ENCODE results near the gene ITM2C. TPM values are rescaled to one million over a fixed set of nuclear protein-coding genes. Genes with fewer than 3 reads are reported as not detected.

Gene ITM2C
- total and polyA plus RNA-seq, 8 donors = 26.9 to 1,030 (median 47.2) TPM

DNA sequence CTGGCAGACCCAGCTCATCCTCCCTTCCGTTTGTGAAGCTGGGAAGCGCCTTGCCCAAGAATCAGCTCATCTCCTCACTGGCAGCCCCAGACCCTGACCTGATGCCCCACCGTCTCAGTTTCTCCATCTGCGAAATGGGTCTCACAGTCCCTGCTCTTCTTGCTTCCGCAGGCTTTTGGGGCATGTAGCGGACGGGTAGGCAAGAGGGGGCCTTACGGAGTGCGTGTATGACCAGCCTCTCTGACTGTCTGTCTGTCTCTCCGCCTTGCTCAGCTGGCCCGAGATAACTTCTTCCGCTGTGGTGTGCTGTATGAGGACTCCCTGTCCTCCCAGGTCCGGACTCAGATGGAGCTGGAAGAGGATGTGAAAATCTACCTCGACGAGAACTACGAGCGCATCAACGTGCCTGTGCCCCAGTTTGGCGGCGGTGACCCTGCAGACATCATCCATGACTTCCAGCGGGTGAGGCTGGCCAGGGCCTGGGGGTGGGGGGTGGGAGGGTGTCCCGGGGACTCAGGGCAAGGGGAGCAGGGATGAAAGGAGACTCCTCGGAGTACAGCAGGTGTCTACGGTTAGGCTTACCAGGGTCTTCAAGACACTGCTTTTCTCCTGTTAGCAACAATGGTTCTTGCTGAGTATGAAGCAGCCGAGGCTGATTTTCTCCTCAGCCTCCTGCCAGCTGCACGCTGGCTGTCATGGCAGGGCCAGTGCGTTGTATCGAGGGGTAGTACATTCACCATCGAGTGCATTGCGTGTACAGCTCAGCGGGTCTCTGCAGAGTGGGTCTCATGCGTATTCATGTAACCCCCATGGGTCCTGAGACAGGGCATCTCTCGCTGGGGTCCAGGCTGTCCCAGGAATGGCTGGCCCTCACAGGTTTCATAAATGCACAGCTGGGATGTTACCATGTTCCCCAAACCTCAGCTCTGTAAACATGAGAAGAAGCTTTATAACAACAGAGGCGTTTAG lies 10.9 kb downstream of the ITM2C start:
- WGBS, 5 donors = 91 to 97% (median 94%) methylated on average over 31 to 34 of the region's 34 CpGs
- Histone ChIP-seq H3K9me3 (no peaks in the 10 kb centered on the region), H3K4me3 (no peak overlapping the region), H3K27me3 (no peaks in the 10 kb centered on the region), H3K36me3 (peaks cover 18 to 71% (median 52%) of the 10 kb centered on the region in 4 donors), H3K4me1 (peaks cover 9 to 24% (median 16%) of the 10 kb centered on the region in 4 donors), H3K27ac (no peak overlapping the region)
- TF ChIP-seq POLR2AphosphoS5 (IDR thresholded peaks at IDR 0.05) = no peak
- TF ChIP-seq EP300 (IDR thresholded peaks at IDR 0.05) = no peak
- TF ChIP-seq POLR2A (IDR thresholded peaks at IDR 0.05) = no peak
- no peak for TF ChIP-seq CTCF (IDR thresholded peaks at IDR 0.05)
- DNase-seq = peak in 1 of 2 donors; percentile 17
- intact Hi-C loops (cut with DNase I; ENCODE audit: low total_unique reads) = no loop called here

DNA sequence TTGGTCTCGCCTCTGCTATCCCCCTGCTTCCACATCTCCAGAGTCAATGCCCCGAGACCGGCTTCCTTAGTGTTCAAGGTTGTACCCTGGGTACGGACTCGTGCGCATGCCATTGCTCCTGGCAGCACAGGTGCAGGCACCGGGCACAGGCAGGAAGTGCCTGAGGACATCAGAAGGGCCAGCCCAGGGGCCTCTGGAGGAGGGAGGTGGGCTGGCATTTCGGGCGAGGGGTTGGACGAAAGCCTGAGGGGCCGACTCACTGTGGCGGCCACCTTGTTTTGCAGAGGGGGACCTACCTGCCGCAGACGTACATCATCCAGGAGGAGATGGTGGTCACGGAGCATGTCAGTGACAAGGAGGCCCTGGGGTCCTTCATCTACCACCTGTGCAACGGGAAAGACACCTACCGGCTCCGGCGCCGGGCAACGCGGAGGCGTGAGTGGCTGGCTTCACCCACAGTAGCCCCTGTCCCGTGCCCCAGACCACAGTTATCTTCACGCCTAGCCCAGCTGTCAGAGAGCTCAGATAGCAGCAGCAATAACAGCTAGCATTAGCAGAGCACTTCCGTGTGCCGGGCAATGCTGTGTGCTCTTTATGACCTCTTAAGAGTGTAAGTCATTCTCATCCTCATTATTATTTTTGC lies 12.5 kb downstream of the ITM2C start:
- no peak for DNase-seq
- H3K4me3 ChIP-seq = no peak overlapping the region
- intact Hi-C loops (cut with DNase I; ENCODE audit: low total_unique reads) = no loop called here

GRCh38 chr2:230877759-230878598 lies 13.2 kb downstream of the ITM2C start:
- 73 to 85% (median 80%) methylated on average over 18 to 20 of the region's 20 CpGs for WGBS, 5 donors
- no peak for TF ChIP-seq POLR2AphosphoS5 (IDR thresholded peaks at IDR 0.05)
- no peak for TF ChIP-seq EP300 (IDR thresholded peaks at IDR 0.05)
- TF ChIP-seq CTCF (IDR thresholded peaks at IDR 0.05) = no peak
- TF ChIP-seq POLR2A (IDR thresholded peaks at IDR 0.05) = no peak
- DNase-seq = peak in 1 of 2 donors; percentile 36
- Histone ChIP-seq H3K4me3 (no peak overlapping the region), H3K36me3 (peaks cover 18 to 71% (median 52%) of the 10 kb centered on the region in 4 donors), H3K4me1 (peaks cover 0 to 3% (median 0%) of the 10 kb centered on the region in 4 donors), H3K27me3 (no peaks in the 10 kb centered on the region), H3K9me3 (no peaks in the 10 kb centered on the region), H3K27ac (peak overlapping the region in 1 of 5 donors; percentile 11)
- intact Hi-C loops (cut with DNase I; ENCODE audit: low total_unique reads) = no loop called here

More for the DNA sequence above, 12.5 kb downstream of the ITM2C start:
- Histone ChIP-seq H3K4me1 (peaks cover 0 to 10% (median 3%) of the 10 kb centered on the region in 4 donors), H3K9me3 (no peaks in the 10 kb centered on the region), H3K27me3 (no peaks in the 10 kb centered on the region), H3K36me3 (peaks cover 18 to 71% (median 52%) of the 10 kb centered on the region in 4 donors), H3K27ac (peak overlapping the region in 1 of 5 donors; percentile 61)
- no peak for TF ChIP-seq EP300 (IDR thresholded peaks at IDR 0.05)
- TF ChIP-seq CTCF (IDR thresholded peaks at IDR 0.05) = no peak
- TF ChIP-seq POLR2AphosphoS5 (IDR thresholded peaks at IDR 0.05) = no peak
- TF ChIP-seq POLR2A (IDR thresholded peaks at IDR 0.05) = no peak
- WGBS, 5 donors = 82 to 93% (median 88%) methylated on average over 24 to 27 of the region's 27 CpGs

Measured in stomach (tissue), 9 donors.